H1 (cell line): ENCODE data around the gene EHD4. TPM values are rescaled to one million over a fixed set of nuclear protein-coding genes. Genes with fewer than 3 reads are reported as not detected.
A peak's percentile ranks its signal among the peaks of the same experiment; 100 is the strongest.

Experiments used
- CTCF ChIA-PET: fragments of 300-600 bp; sonication (Branson Sonifier 250); formaldehyde crosslinking; loops from one replicate; lab custom pipeline; 2021; ENCODE audit not compliant: partially characterized antibody; lab: Charles Lee
- POLR2A ChIA-PET: fragments of 300-600 bp; sonication (Branson Sonifier 250); formaldehyde crosslinking; loops from one replicate; lab custom pipeline; 2021; ENCODE audit warnings: inconsistent platforms; ENCODE audit not compliant: partially characterized antibody; lab: Charles Lee
- DNase-seq, 2 experiments: peaks; one replicate each; pipeline versions ENCODE4 v3.0.0 to v3.0.0-alpha.2; 2010 to 2022; ENCODE audit warnings: low spot score in 2 of 2, low read depth in 1 of 2, mixed read lengths in 1 of 2
- FAIRE-seq: peaks from 2 replicates; lab custom pipeline; 2011; peaks lifted over from hg19 to GRCh38; lab: Jason Lieb, UNC
- H2AFZ ChIP-seq: 2 replicates; pipeline ENCODE4 v1.8.1; 2012; ENCODE audit warnings: low read length, inconsistent platforms
- H2AK5ac ChIP-seq: 2 replicates; pipeline ENCODE4 v1.6.1; 2013; ENCODE audit warnings: low read depth, low read length
- H2BK120ac ChIP-seq: replicated peaks from 2 replicates; pipeline ENCODE3; 2013; ENCODE audit warnings: low read depth, low read length, inconsistent platforms
- H2BK12ac ChIP-seq: 2 replicates; pipeline ENCODE4 v1.6.1; 2013; ENCODE audit warnings: low read depth, low read length
- H2BK15ac ChIP-seq: 2 replicates; pipeline ENCODE4 v1.6.1; 2013; ENCODE audit warnings: low read length
- H2BK20ac ChIP-seq: 2 replicates; pipeline ENCODE4 v1.6.1; 2013; ENCODE audit warnings: low read length
- H2BK5ac ChIP-seq: 2 replicates; pipeline ENCODE4 v1.6.1; 2013; ENCODE audit warnings: low read depth, low read length
- H3K14ac ChIP-seq: 2 replicates; pipeline ENCODE4 v1.6.1; 2013; ENCODE audit warnings: inconsistent platforms; ENCODE audit not compliant: insufficient read length
- H3K18ac ChIP-seq: 2 replicates; pipeline ENCODE4 v1.6.1; 2013; ENCODE audit warnings: low read length; ENCODE audit errors: extremely low read depth
- H3K23ac ChIP-seq: 2 replicates; pipeline ENCODE4 v1.6.1; 2013; ENCODE audit warnings: inconsistent platforms; ENCODE audit not compliant: insufficient read length
- H3K23me2 ChIP-seq: 2 replicates; pipeline ENCODE4 v1.6.1; 2013; ENCODE audit warnings: low read depth, low read length
- H3K27ac ChIP-seq: 2 replicates; pipeline ENCODE4 v1.6.1; 2011; ENCODE audit warnings: low read depth, low read length, inconsistent platforms
- H3K27me3 ChIP-seq, 4 experiments: replicated peaks in 1 of 4; 1 replicate in 1 of 4; 2 replicates in 3 of 4; pipeline versions ENCODE4 v1.6.1 to v1.8.1; 2011 to 2013; ENCODE audit warnings: low read length in 3 of 4, mild to moderate bottlenecking in 3 of 4, inconsistent platforms in 2 of 4, mixed read lengths in 2 of 4, moderate library complexity in 1 of 4; ENCODE audit not compliant: control insufficient read depth in 3 of 4, insufficient read depth in 3 of 4; ENCODE audit errors: extremely low read depth in 1 of 4
- H3K36me3 ChIP-seq, 4 experiments: 2 replicates each; pipeline versions ENCODE4 v1.6.1 to v1.8.1; 2011 to 2013; ENCODE audit warnings: mild to moderate bottlenecking in 4 of 4, low read length in 3 of 4, moderate library complexity in 2 of 4, control low read depth in 1 of 4, inconsistent platforms in 1 of 4; ENCODE audit not compliant: insufficient read depth in 4 of 4, control insufficient read depth in 2 of 4
- H3K4ac ChIP-seq: replicated peaks from 2 replicates; pipeline ENCODE3; 2013; ENCODE audit warnings: low read length, low read depth, mixed read lengths, inconsistent platforms; ENCODE audit not compliant: insufficient read length
- H3K4me1 ChIP-seq, 4 experiments: replicated peaks in 1 of 4; 1 replicate in 1 of 4; 2 replicates in 3 of 4; pipeline versions ENCODE4 v1.6.1 to v1.8.1; 2011 to 2013; ENCODE audit warnings: low read length in 3 of 4, inconsistent platforms in 2 of 4, mixed read lengths in 1 of 4; ENCODE audit not compliant: insufficient read depth in 4 of 4, control insufficient read depth in 3 of 4
- H3K4me2 ChIP-seq, 2 experiments: 2 replicates each; pipeline versions ENCODE4 v1.6.1 to v1.8.1; 2011 to 2013; ENCODE audit warnings: low read depth in 2 of 2, low read length in 2 of 2, control low read depth in 1 of 2, inconsistent platforms in 1 of 2, mild to moderate bottlenecking in 1 of 2; ENCODE audit not compliant: insufficient read depth in 1 of 2
- H3K4me3 ChIP-seq, 4 experiments: fragments of 200-600, 300-600 bp in 1 of 4; sonication (generic), shearing (Covaris generic), sonication (Bioruptor Twin) in 1 of 4; 2 replicates each; pipeline versions ENCODE4 v1.5.1 to v1.8.1; 2011 to 2016; ENCODE audit warnings: low read length in 4 of 4, low read depth in 3 of 4, control low read depth in 2 of 4, inconsistent platforms in 2 of 4, mild to moderate bottlenecking in 2 of 4, mixed read lengths in 1 of 4, moderate library complexity in 1 of 4; ENCODE audit not compliant: insufficient read depth in 2 of 4; ENCODE audit errors: extremely low read depth in 1 of 4
- H3K56ac ChIP-seq: replicated peaks from 2 replicates; pipeline ENCODE3; 2013; ENCODE audit warnings: low read depth, mild to moderate bottlenecking, mixed read lengths, low read length, inconsistent platforms; ENCODE audit not compliant: insufficient read length
- H3K79me1 ChIP-seq: 2 replicates; pipeline ENCODE4 v1.6.1; 2013; ENCODE audit warnings: low read depth, low read length, control low read depth
- H3K79me2 ChIP-seq, 2 experiments: 2 replicates each; pipeline versions ENCODE4 v1.6.1 to v1.8.1; 2012 to 2013; ENCODE audit warnings: low read length in 2 of 2, mild to moderate bottlenecking in 2 of 2, inconsistent platforms in 1 of 2; ENCODE audit not compliant: insufficient read depth in 2 of 2, control insufficient read depth in 1 of 2
- H3K9ac ChIP-seq, 4 experiments: replicated peaks in 1 of 4; 1 replicate in 1 of 4; 2 replicates in 3 of 4; pipeline versions ENCODE4 v1.6.1 to v1.8.1; 2011 to 2013; ENCODE audit warnings: low read depth in 3 of 4, low read length in 3 of 4, control low read depth in 2 of 4, mild to moderate bottlenecking in 2 of 4, moderate library complexity in 2 of 4, inconsistent platforms in 1 of 4; ENCODE audit errors: extremely low read depth in 1 of 4
- H3K9me3 ChIP-seq, 2 experiments: 2 replicates each; pipeline versions ENCODE4 v1.6.1 to v1.8.1; 2012 to 2013; ENCODE audit warnings: mild to moderate bottlenecking in 2 of 2, moderate library complexity in 2 of 2, control low read depth in 1 of 2, inconsistent platforms in 1 of 2, low read depth in 1 of 2, low read length in 1 of 2, mixed read lengths in 1 of 2; ENCODE audit not compliant: insufficient read depth in 2 of 2
- H4K20me1 ChIP-seq, 2 experiments: replicated peaks in 1 of 2; 2 replicates each; pipeline versions ENCODE3 to v1.8.1; 2011 to 2013; ENCODE audit warnings: inconsistent platforms in 2 of 2, low read length in 2 of 2, mild to moderate bottlenecking in 1 of 2; ENCODE audit not compliant: insufficient read depth in 2 of 2, control insufficient read depth in 1 of 2
- H4K5ac ChIP-seq: 2 replicates; pipeline ENCODE4 v1.6.1; 2013; ENCODE audit warnings: low read length, low read depth, mixed read lengths, inconsistent platforms; ENCODE audit not compliant: insufficient read length
- H4K8ac ChIP-seq: 2 replicates; pipeline ENCODE4 v1.8.0; 2013; ENCODE audit warnings: mild to moderate bottlenecking, moderate library complexity, low read length, inconsistent platforms; ENCODE audit not compliant: insufficient read depth; ENCODE audit errors: extremely low read depth
- H4K91ac ChIP-seq: replicated peaks from 2 replicates; pipeline ENCODE3; 2013; ENCODE audit warnings: low read length, mixed read lengths, inconsistent platforms; ENCODE audit not compliant: insufficient read length
- EP300 ChIP-seq, 2 experiments: IDR thresholded peaks; 1 replicate in 1 of 2; 2 replicates in 1 of 2; pipeline ENCODE4 v1.6.1; 2011 to 2012; ENCODE audit warnings: low read depth in 2 of 2, low read length in 2 of 2, mild to moderate bottlenecking in 2 of 2, borderline replicate concordance in 1 of 2, inconsistent platforms in 1 of 2, moderate library complexity in 1 of 2
- JUND ChIP-seq: IDR thresholded peaks from 2 replicates; pipeline ENCODE4 v1.6.1; 2011; ENCODE audit warnings: mild to moderate bottlenecking, improper control_type of control experiment, low read length
- NANOG ChIP-seq: IDR thresholded peaks from 2 replicates; pipeline ENCODE4 v1.6.1; 2011; ENCODE audit warnings: low read length, low read depth, mild to moderate bottlenecking, inconsistent platforms; ENCODE audit not compliant: insufficient read depth, poor library complexity, severe bottlenecking
- SUZ12 ChIP-seq: fragments of 200-600 bp; sonication (generic); IDR thresholded peaks from 2 replicates; pipeline ENCODE4 v1.6.1; 2012; ENCODE audit warnings: mild to moderate bottlenecking, inconsistent platforms, low read length, moderate library complexity, mixed read lengths
- ZNF274 ChIP-seq: IDR thresholded peaks from 2 replicates; pipeline ENCODE4 v1.7.0; 2012; ENCODE audit warnings: low read length, borderline replicate concordance; ENCODE audit errors: extremely low read depth
- WGBS, 2 experiments: shearing (Covaris generic) in 1 of 2; methylation state at CpG; one replicate each; pipeline versions ENCODE4 v1.1.6 to v1.1.7; 2013 to 2015; ENCODE audit warnings: low lambda C conversion rate in 2 of 2, mixed read lengths in 2 of 2, inconsistent platforms in 1 of 2, low coverage in 1 of 2, missing lambda C conversion rate in 1 of 2; ENCODE audit not compliant: insufficient replicate concordance in 2 of 2, insufficient coverage in 1 of 2, insufficient read length in 1 of 2; ENCODE audit errors: extremely low coverage in 1 of 2, missing lambda C conversion rate in 1 of 2; 5-methylcytosine and 5-hydroxymethylcytosine counted together
- polyA plus RNA-seq, 7 experiments: library from polyadenylated mRNA; depleted of rRNA in 3 of 7; stranded (reverse) in 5 of 7; unstranded in 2 of 7; fragments of >200 nt in 5 of 7; fragments of 200-250 nt in 2 of 7; gene quantifications; 1 replicate in 5 of 7; 2 replicates in 1 of 7; 4 replicates in 1 of 7; pipeline versions ENCODE4 v1.2.1 to v1.2.3, GENCODE V29; 2011 to 2013; ENCODE audit warnings: missing spikeins in 2 of 7, mixed read lengths in 2 of 7
- total RNA-seq: library from RNA; stranded (reverse); fragmentation: NEBNext Ultra II Directional; extraction: Animal tissue kit (Norgen Biotek cat#: 25700); gene quantifications from 2 replicates; pipeline ENCODE4 v1.2.1, GENCODE V29; 2021
- TF ChIP-seq, protein P1 (sequence below): IDR thresholded peaks from 2 replicates; pipeline ENCODE4 v1.6.1; 2011; ENCODE audit warnings: low read depth, mild to moderate bottlenecking, low read length; ENCODE audit not compliant: insufficient read depth
- TF ChIP-seq, protein P2 (sequence below), 3 experiments: IDR thresholded peaks; 1 replicate in 2 of 3; 2 replicates in 1 of 3; pipeline versions ENCODE4 v1.5.1 to v1.6.1; 2011; ENCODE audit warnings: low read length in 3 of 3, mild to moderate bottlenecking in 3 of 3, inconsistent platforms in 2 of 3, low read depth in 1 of 3, moderate library complexity in 1 of 3; ENCODE audit not compliant: insufficient read depth in 1 of 3; ENCODE audit errors: control extremely low read depth in 1 of 3

EHD4 gene
- total and polyA plus RNA-seq, 2 of the 8 experiments (the other 6 are each of a cell fraction or from before 2014, with no cell fraction given) = 17.5 to 24.5 TPM

DNA sequence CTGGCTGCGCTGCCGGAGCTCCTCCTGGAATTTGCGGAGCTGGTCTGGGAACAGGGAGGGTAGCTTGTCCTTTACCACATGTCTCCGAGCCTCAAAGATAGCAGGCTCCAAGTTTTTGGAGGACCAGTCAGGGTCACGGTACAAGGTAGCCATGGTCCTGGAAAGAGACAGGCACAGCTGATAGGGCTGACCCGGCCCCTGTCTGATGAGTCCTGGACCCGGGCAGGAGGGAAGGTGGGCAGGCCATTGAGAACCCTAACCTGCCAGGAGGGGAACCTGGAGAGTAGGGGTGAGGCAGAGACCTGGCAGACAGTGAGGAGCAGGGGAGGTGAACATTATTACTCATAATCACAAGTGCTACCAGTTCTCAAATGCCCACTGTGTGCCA, 20.4 kb upstream of the EHD4 start:
- Histone ChIP-seq H3K9me3 (no peaks in the 10 kb centered on the region), H4K5ac (no peak overlapping the region), H2BK120ac (no peak overlapping the region), H2BK12ac (no peak overlapping the region), H3K36me3 (no peaks in the 10 kb centered on the region), H3K56ac (no peak overlapping the region), H4K8ac (peak overlapping the region; percentile 71), H3K4me1 (peaks cover 0 to 5% (median 1%) of the 10 kb centered on the region in 4 experiments; a peak in 4 of 7 replicates), H3K4me2 (no peak overlapping the region), H3K18ac (no peak overlapping the region), H4K20me1 (no peaks in the 10 kb centered on the region), H3K14ac (no peak overlapping the region), H2BK15ac (no peak overlapping the region), H2BK5ac (no peak overlapping the region), H3K27me3 (no peaks in the 10 kb centered on the region), H4K91ac (no peak overlapping the region), H3K79me2 (no peaks in the 10 kb centered on the region), H3K4me3 (no peak overlapping the region), H3K23me2 (no peaks in the 10 kb centered on the region), H2BK20ac (no peak overlapping the region), H3K4ac (no peak overlapping the region), H2AK5ac (no peak overlapping the region), H3K9ac (no peak overlapping the region), H2AFZ (no peak overlapping the region), H3K23ac (no peak overlapping the region), H3K79me1 (no peaks in the 10 kb centered on the region), H3K27ac (no peak overlapping the region)
- WGBS, 2 experiments = 94% methylated on average over 7 of the region's 7 CpGs; no CpG with 5 or more reads in 1 of the 2 experiments
- FAIRE-seq (no peak), DNase-seq (no peak)
- POLR2A ChIA-PET = no interaction called here
- CTCF ChIA-PET = interaction anchor here (1.6 to 16.4 kb wide), 7 partner anchors 9 to 140 kb away, joined by 3 to 252 read pairs (median 34); no protein-coding TSS in a partner anchor
- TF ChIP-seq, protein P1, sequence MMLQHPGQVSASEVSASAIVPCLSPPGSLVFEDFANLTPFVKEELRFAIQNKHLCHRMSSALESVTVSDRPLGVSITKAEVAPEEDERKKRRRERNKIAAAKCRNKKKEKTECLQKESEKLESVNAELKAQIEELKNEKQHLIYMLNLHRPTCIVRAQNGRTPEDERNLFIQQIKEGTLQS = no peak
- no peak for TF ChIP-seq NANOG
- no peak for TF ChIP-seq SUZ12
- no peak for TF ChIP-seq JUND
- no peak for TF ChIP-seq EP300 (IDR thresholded peaks at IDR 0.05; ENCODE audit: borderline replicate concordance in 1 of 2, low read depth in 2 of 2, low read length in 2 of 2)
- no peak for TF ChIP-seq ZNF274
- TF ChIP-seq, protein P2, sequence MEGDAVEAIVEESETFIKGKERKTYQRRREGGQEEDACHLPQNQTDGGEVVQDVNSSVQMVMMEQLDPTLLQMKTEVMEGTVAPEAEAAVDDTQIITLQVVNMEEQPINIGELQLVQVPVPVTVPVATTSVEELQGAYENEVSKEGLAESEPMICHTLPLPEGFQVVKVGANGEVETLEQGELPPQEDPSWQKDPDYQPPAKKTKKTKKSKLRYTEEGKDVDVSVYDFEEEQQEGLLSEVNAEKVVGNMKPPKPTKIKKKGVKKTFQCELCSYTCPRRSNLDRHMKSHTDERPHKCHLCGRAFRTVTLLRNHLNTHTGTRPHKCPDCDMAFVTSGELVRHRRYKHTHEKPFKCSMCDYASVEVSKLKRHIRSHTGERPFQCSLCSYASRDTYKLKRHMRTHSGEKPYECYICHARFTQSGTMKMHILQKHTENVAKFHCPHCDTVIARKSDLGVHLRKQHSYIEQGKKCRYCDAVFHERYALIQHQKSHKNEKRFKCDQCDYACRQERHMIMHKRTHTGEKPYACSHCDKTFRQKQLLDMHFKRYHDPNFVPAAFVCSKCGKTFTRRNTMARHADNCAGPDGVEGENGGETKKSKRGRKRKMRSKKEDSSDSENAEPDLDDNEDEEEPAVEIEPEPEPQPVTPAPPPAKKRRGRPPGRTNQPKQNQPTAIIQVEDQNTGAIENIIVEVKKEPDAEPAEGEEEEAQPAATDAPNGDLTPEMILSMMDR (IDR thresholded peaks at IDR 0.05; ENCODE audit: control extremely low read depth in 1 of 3, insufficient read depth in 1 of 3, low read depth in 1 of 3, low read length in 3 of 3) = no peak
